GM19452 (cell line): ENCODE data around the gene TBC1D9.

Experiments
- ATAC-seq: cut with Tn5 transposase; IDR thresholded peaks from one replicate; pipeline ENCODE4 v1.9.1; 2021; ENCODE audit not compliant: unreplicated experiment

Gene TBC1D9

GRCh38 chr4:140697709-140698560 lies 58.2 kb downstream of the TBC1D9 start:
- ATAC-seq: no peak

DNA sequence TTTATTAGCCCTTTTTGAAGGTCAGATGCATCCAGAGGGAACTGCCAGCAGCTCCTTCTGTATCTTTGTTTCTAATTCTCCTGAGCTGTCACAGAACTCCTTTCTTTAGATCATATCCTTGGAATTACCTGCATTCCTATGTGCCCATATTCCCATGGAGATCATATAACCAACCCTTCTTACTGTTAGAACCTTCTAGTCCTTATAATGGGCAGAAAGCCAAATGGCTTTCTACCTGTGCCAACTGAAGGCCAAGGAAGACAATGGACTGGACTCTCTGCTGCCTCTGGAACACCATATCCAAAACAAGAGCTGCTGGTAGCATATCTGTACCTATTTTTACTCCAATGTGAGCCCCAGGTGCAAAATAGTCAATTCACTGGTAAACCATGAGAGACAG lies 60.7 kb downstream of the TBC1D9 start:
- ATAC-seq: no peak

- no peak for ATAC-seq
Measured at GRCh38 chr4:140693562-140693961, 62.6 kb downstream of the TBC1D9 start.

GRCh38 chr4:140691369-140691768 lies 64.8 kb downstream of the TBC1D9 start:
- ATAC-seq: no peak

DNA sequence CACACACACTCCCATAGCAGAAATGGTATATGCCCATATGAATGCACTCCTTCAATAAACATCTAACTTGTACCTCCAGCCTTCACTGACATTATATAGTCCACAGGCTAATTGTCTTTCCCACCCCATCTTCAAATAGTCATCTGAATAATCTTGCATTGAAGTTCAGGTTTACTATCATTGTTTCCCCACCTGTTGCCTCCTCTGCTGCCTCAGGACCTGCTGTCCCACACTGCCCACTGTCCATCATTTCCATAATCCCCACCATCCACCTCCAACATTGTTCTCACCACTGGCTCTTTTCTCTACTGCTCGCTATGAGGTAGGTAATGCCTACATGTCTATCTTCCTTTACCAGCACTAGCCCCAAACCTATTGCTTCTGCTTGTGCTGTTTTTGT lies 66.1 kb downstream of the TBC1D9 start:
- no peak for ATAC-seq

GRCh38 chr4:140689623-140690022 lies 66.6 kb downstream of the TBC1D9 start:
- ATAC-seq: no peak

DNA sequence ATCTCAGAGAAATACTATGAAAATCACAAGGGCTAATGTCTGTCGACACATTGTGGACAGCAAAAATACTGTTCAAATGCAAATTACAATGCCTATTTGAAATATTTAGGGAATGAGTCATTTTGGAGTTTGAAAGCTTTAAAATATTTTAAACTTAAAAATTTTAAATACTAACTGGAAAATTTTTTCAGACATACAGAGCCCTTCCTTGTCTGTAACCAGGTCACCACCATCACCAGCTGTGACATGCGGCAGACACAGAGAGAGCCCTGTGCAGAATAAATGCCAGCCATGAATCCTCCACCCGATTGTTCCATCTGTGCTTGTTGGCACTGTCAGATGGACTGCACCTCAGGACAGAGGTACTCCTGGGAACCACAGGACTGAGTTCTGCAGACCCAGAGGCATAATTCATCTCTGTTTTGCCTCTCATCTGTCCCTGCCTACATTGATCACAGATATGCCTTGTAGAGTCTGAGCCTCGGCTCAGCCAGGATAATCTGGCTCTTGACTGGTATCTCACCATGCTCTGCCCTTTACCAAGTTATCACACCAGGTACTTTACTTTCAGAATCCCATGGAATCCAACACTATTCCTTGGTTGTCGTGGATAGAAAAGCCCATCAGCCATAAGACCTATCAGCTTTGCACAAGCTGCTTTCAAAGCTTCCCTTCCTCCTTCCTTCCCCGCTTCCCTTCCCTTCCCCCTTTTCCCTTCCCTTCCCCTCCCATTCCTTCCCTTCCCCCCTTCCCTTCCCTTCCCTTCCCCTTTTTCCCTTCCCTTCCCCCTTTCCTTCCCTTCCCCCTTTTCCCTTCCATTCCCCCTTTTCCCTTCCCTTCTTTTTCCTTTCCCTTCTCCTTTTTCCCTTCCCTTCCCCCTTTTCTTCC lies 67.2 kb downstream of the TBC1D9 start:
- no peak for ATAC-seq

- ATAC-seq: no peak
Measured at GRCh38 chr4:140686796-140687195, 69.4 kb downstream of the TBC1D9 start.

GRCh38 chr4:140684314-140684713 lies 71.9 kb downstream of the TBC1D9 start:
- ATAC-seq: no peak

DNA sequence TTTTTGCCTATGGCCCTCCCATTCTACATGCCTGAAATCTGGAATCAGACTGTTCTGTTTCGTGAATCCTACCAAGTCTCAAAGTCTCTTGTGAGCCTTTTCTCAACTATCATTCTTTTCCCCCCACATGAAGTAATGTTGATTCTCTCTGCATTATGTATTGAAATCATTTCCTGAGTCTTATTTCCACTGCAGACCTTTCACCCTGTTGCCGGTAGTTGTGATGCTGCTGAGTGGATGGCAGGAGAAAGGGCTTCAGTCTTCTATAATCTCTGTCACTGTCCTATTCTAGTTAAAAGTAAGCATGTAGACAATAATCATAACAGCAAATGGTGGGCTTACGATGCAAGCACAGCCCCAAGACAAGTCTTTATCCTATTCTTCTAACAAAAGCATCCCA lies 75.0 kb downstream of the TBC1D9 start:
- ATAC-seq: no peak

GRCh38 chr4:140680686-140681085 lies 75.5 kb downstream of the TBC1D9 start:
- no peak for ATAC-seq

- ATAC-seq: no peak
Measured at GRCh38 chr4:140679576-140679975, 76.6 kb downstream of the TBC1D9 start.

GRCh38 chr4:140675599-140676231 lies 80.5 kb downstream of the TBC1D9 start:
- peak; percentile 75 for ATAC-seq

- no peak for ATAC-seq
Measured at GRCh38 chr4:140673729-140674128, 82.5 kb downstream of the TBC1D9 start.

DNA sequence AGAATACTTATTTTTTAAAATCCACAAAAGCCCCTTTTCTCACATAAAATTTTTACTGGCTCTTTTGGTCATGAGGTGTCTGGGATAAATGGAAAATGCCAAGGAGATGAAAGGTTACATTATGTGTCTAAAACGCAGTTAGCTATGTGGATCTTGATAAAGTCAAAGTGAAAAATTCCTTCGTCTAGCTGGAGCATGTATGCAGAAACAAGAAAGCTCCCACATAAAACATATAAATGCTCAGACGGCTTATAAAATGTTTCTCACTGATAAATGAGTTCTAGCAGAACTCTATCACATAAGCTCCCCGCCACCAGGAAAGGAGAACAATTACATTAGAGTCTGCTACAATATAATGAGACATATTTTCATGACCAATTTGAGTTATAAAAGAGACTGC lies 83.8 kb downstream of the TBC1D9 start:
- no peak for ATAC-seq

- ATAC-seq: no peak
Measured at GRCh38 chr4:140668111-140668510, 88.1 kb downstream of the TBC1D9 start.

- peak; percentile 61 for ATAC-seq
Measured at GRCh38 chr4:140666889-140667614, 89.1 kb downstream of the TBC1D9 start.

DNA sequence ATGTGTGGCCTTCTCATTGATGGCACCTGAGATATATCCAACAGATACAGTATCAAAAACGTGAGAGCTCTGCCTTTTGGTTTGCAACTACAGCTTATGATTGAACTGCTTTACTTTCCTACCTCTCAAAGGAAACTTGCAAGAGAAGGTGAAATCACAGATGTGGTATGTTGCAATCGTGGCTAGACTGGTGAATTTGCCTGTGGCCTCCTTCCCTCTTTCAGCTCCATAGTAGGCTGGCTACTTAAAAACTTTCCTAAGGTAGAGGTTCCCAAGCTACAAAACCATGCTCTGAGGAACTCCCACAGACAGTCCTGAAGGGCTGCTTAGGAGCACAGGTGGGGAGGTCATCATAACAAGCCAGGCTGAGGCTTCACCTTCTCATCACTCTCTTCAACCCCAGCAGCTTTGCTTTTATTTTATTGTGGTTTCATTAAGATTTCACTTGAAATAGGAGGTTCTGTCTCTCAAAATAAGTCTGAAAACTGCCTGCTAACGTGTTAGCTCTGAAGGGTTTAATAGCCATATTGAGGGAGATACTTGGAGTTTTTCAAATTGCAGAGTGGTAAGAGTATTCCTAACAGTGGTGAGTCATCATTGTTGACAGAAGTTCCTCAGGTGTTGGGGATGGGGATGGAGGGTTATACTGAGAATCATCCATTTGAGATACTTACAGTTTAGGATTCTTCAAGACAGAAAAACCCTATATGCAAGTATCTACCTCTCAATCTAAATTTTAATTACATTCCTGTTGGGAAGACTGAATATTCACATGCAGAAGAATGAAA lies 93.9 kb downstream of the TBC1D9 start:
- ATAC-seq: no peak

- no peak for ATAC-seq
Measured at GRCh38 chr4:140661550-140661949, 94.6 kb downstream of the TBC1D9 start.
